HTR-8/SVneo (cell line): ENCODE results near the gene RANBP9.

Source experiments
- DNase-seq: peaks from one replicate; pipeline ENCODE4 v3.0.0; 2011; ENCODE audit warnings: low spot score, mixed read lengths; ENCODE audit not compliant: insufficient read length
- FAIRE-seq: peaks from 2 replicates; lab custom pipeline; 2011; peaks lifted over from hg19 to GRCh38; lab: Jason Lieb, UNC

The RANBP9 gene

GRCh38 chr6:13613029-13613594 is 98.5 kb downstream of the RANBP9 start:
- FAIRE-seq (no peak), DNase-seq (no peak)

GRCh38 chr6:13611715-13612114 is 99.9 kb downstream of the RANBP9 start:
- no peak for DNase-seq
- no peak for FAIRE-seq

- FAIRE-seq = no peak
- no peak for DNase-seq
Observed at GRCh38 chr6:13605634-13606033, 106.0 kb downstream of the RANBP9 start.

GRCh38 chr6:13604546-13605416 is 106.9 kb downstream of the RANBP9 start:
- no peak for FAIRE-seq
- no peak for DNase-seq

- FAIRE-seq (no peak), DNase-seq (no peak)
Observed at GRCh38 chr6:13604135-13604534, 107.5 kb downstream of the RANBP9 start.

GRCh38 chr6:13600036-13600435 is 111.6 kb downstream of the RANBP9 start:
- DNase-seq (no peak), FAIRE-seq (no peak)

- DNase-seq (no peak), FAIRE-seq (no peak)
Observed at GRCh38 chr6:13597073-13597472, 114.6 kb downstream of the RANBP9 start.

GRCh38 chr6:13593720-13594119 is 117.9 kb downstream of the RANBP9 start:
- no peak for FAIRE-seq
- DNase-seq = no peak

GRCh38 chr6:13593103-13593502 is 118.5 kb downstream of the RANBP9 start:
- DNase-seq = no peak
- FAIRE-seq = no peak

- FAIRE-seq (no peak), DNase-seq (no peak)
Observed at GRCh38 chr6:13591205-13591921, 120.3 kb downstream of the RANBP9 start.

- FAIRE-seq (peak; percentile 95), DNase-seq (no peak)
Observed at GRCh38 chr6:13590574-13591153, 121.0 kb downstream of the RANBP9 start.

- DNase-seq (no peak), FAIRE-seq (no peak)
Observed at GRCh38 chr6:13589801-13590200, 121.8 kb downstream of the RANBP9 start.

- no peak for FAIRE-seq
- DNase-seq = no peak
Observed at GRCh38 chr6:13586603-13587542, 124.8 kb downstream of the RANBP9 start.

- FAIRE-seq (no peak), DNase-seq (no peak)
Observed at GRCh38 chr6:13581700-13582229, 129.9 kb downstream of the RANBP9 start.

- FAIRE-seq = no peak
Observed at GRCh38 chr6:13579911-13580310, 131.7 kb downstream of the RANBP9 start.

GRCh38 chr6:13577926-13578325 is 133.7 kb downstream of the RANBP9 start:
- FAIRE-seq = no peak
- DNase-seq = no peak

More at GRCh38 chr6:13579911-13580310, 131.7 kb downstream of the RANBP9 start:
- DNase-seq = no peak

- DNase-seq (no peak), FAIRE-seq (no peak)
Observed at GRCh38 chr6:13576017-13576416, 135.6 kb downstream of the RANBP9 start.

- DNase-seq (no peak), FAIRE-seq (no peak)
Observed at GRCh38 chr6:13575377-13575775, 136.3 kb downstream of the RANBP9 start.
